T-cell (primary cell): Measurements from ENCODE around the gene ACTL6B. TPM values are rescaled to one million over a fixed set of nuclear protein-coding genes. Genes with fewer than 3 reads are reported as not detected.
"Not testable (repeated sequence)": the region's sequence is repeated elsewhere in the genome, so short reads cannot be mapped to it uniquely, and the experiment has no call there.

Experiments used
- ATAC-seq, 4 experiments: fragments of 200-7000 bp in 3 of 4; fragments of 150-1000 bp in 1 of 4; cut with Tn5 transposase; replicated peaks in 1 of 4; 1 replicate in 3 of 4; 2 replicates in 1 of 4; pipeline ENCODE4 v1.10.0; 2021; ENCODE audit warnings: moderate library complexity in 3 of 4, mild to moderate bottlenecking in 2 of 4, moderate number of reproducible peaks in 1 of 4
- CTCF ChIA-PET, 2 donors: fragments of 300-600 bp; sonication (Branson Sonifier 250); formaldehyde crosslinking; loops; one replicate each; lab custom pipeline; 2022; ENCODE audit warnings: antibody characterized with exemption in 2 of 2; lab: Charles Lee
- POLR2A ChIA-PET, 2 donors: fragments of 300-600 bp; sonication (Branson Sonifier 250); formaldehyde crosslinking; loops; one replicate each; lab custom pipeline; 2022; ENCODE audit warnings: antibody characterized with exemption in 2 of 2; lab: Charles Lee
- DNase-seq, 35 experiments: peaks; one replicate each; pipeline versions ENCODE4 v3.0.0 to v3.0.0-alpha.2; 2013 to 2023
- H3K27ac ChIP-seq: one replicate; pipeline ENCODE4 v1.5.1; 2013; ENCODE audit warnings: low read length
- H3K27me3 ChIP-seq, 2 experiments: replicated peaks in 1 of 2; 1 replicate in 1 of 2; 2 replicates in 1 of 2; pipeline versions ENCODE4 v1.6.1 to v1.7.0; 2013; ENCODE audit warnings: low read length in 1 of 2, mixed read lengths in 1 of 2; ENCODE audit not compliant: control insufficient read depth in 2 of 2, insufficient read depth in 2 of 2; ENCODE audit errors: extremely low read depth in 1 of 2
- H3K36me3 ChIP-seq, 2 donors: 1 replicate in 1 of 2; 2 replicates in 1 of 2; pipeline versions ENCODE4 v1.6.1 to v1.7.0; 2013; ENCODE audit warnings: low read length in 1 of 2; ENCODE audit not compliant: control insufficient read depth in 2 of 2, insufficient read depth in 1 of 2; ENCODE audit errors: extremely low read depth in 1 of 2
- H3K4me1 ChIP-seq, 2 experiments: 1 replicate in 1 of 2; 2 replicates in 1 of 2; pipeline versions ENCODE4 v1.6.1 to v1.7.0; 2013; ENCODE audit warnings: low read length in 2 of 2, mixed read lengths in 1 of 2; ENCODE audit not compliant: insufficient read depth in 2 of 2, control insufficient read depth in 1 of 2; ENCODE audit errors: extremely low read depth in 1 of 2
- H3K4me3 ChIP-seq, 2 donors: 1 replicate in 1 of 2; 2 replicates in 1 of 2; pipeline versions ENCODE4 v1.5.1 to v1.7.0; 2013; ENCODE audit warnings: mild to moderate bottlenecking in 2 of 2, low read length in 1 of 2, moderate library complexity in 1 of 2; ENCODE audit not compliant: control insufficient read depth in 1 of 2; ENCODE audit errors: extremely low read depth in 1 of 2
- H3K9me3 ChIP-seq: 2 replicates; pipeline ENCODE4 v1.7.0; 2013
- H3K27ac Mint-ChIP-seq, 2 donors: one replicate each; pipeline ENCODE4 v1.8.0; 2020 to 2021; ENCODE audit warnings: mild to moderate bottlenecking in 2 of 2, mixed read lengths in 2 of 2
- H3K27me3 Mint-ChIP-seq, 2 donors: one replicate each; pipeline ENCODE4 v1.8.0; 2021 to 2022; ENCODE audit warnings: mixed read lengths in 2 of 2
- H3K36me3 Mint-ChIP-seq: one replicate; pipeline ENCODE4 v1.8.0; 2021; ENCODE audit warnings: mixed read lengths
- H3K4me1 Mint-ChIP-seq, 3 donors: one replicate each; pipeline ENCODE4 v1.8.0; 2020 to 2022; ENCODE audit warnings: mixed read lengths in 3 of 3, mild to moderate bottlenecking in 1 of 3
- H3K4me3 Mint-ChIP-seq, 3 donors: one replicate each; pipeline ENCODE4 v1.8.0; 2020 to 2022; ENCODE audit warnings: mild to moderate bottlenecking in 3 of 3, mixed read lengths in 3 of 3, moderate library complexity in 3 of 3
- H3K9me3 Mint-ChIP-seq, 3 donors: one replicate each; pipeline ENCODE4 v1.8.0; 2020 to 2022; ENCODE audit warnings: mixed read lengths in 3 of 3
- WGBS: methylation state at CpG from one replicate; pipeline ENCODE4 v1.1.5; 2013; ENCODE audit warnings: missing lambda C conversion rate; ENCODE audit not compliant: insufficient coverage; 5-methylcytosine and 5-hydroxymethylcytosine counted together
- total RNA-seq, 35 experiments: library from RNA in 6 of 35; stranded (reverse) in 6 of 35; fragments of 120-200 nt in 1 of 35; gene quantifications; one replicate each; pipeline versions ENCODE4 v1.2.1 to v1.2.4 and lab custom pipeline; 2013 to 2026

The ACTL6B gene
- total RNA-seq, 5 donors from 2014 or later (not counting 1 experiment from before 2014, with no cell fraction given) = not detected

GRCh38 chr7:100673942-100674410, 17.7 kb upstream of the ACTL6B start:
- Mint-ChIP-seq H3K4me3 (peak overlapping the region; percentile 95 to 96 (median 96)), H3K9me3 (no peaks in the 10 kb centered on the region), H3K27ac (peak overlapping the region; percentile 94 to 98), H3K27me3 (peaks cover 0 to 2% of the 10 kb centered on the region in 2 donors), H3K36me3 (peaks cover 12% of the 10 kb centered on the region), H3K4me1 (peaks cover 10 to 26% (median 18%) of the 10 kb centered on the region in 3 donors)
- ChIA-PET POLR2A (no interaction called here), CTCF (no interaction called here)
- DNase-seq = peak in 16 of 35 experiments; percentile 15 to 60 (median 34)
- H3K36me3 ChIP-seq = peaks cover 14 to 28% of the 10 kb centered on the region in 2 donors
- no peaks in the 10 kb centered on the region for H3K9me3 ChIP-seq
- ATAC-seq = peak in 1 of 4 experiments; percentile 0
- no peaks in the 10 kb centered on the region for H3K27me3 ChIP-seq
- peaks cover 2 to 40% of the 10 kb centered on the region in 2 experiments for H3K4me1 ChIP-seq
- WGBS = under 1% methylated on average over 19 of the region's 34 CpGs
- peak overlapping the region; percentile 80 to 85 for H3K4me3 ChIP-seq
- H3K27ac ChIP-seq = peak overlapping the region; percentile 83

GRCh38 chr7:100673302-100673941, 17.2 kb upstream of the ACTL6B start, which contains the start of gene GNB2:
GNB2 (plus strand) TSS chr7:100673740; CDS start chr7:100676266, 2,526 bp downstream.
- peaks cover 2 to 35% of the 10 kb centered on the region in 2 experiments for H3K4me1 ChIP-seq
- POLR2A ChIA-PET = no interaction called here
- H3K4me3 Mint-ChIP-seq = peak within 1 kb of the TSS; percentile 95 to 96 (median 96)
- H3K27ac ChIP-seq = peak within 1 kb of the TSS; percentile 83
- no peaks in the 10 kb centered on the region for H3K27me3 ChIP-seq
- H3K36me3 ChIP-seq = peaks cover 14 to 22% of the 10 kb centered on the region in 2 donors
- peaks cover 9 to 24% (median 16%) of the 10 kb centered on the region in 3 donors for H3K4me1 Mint-ChIP-seq
- H3K36me3 Mint-ChIP-seq = peaks cover 11% of the 10 kb centered on the region
- DNase-seq = peak; percentile 84 to 99 (median 93)
- under 1% methylated on average over 57 of the region's 65 CpGs for WGBS
- H3K9me3 ChIP-seq = no peaks in the 10 kb centered on the region
- peak within 1 kb of the TSS; percentile 80 to 85 for H3K4me3 ChIP-seq
- peaks cover 0 to 2% of the 10 kb centered on the region in 2 donors for H3K27me3 Mint-ChIP-seq
- H3K9me3 Mint-ChIP-seq = no peaks in the 10 kb centered on the region
- ATAC-seq = peak; percentile 53 to 62 (median 58)
- CTCF ChIA-PET = interaction anchor here in 1 of 2 donors (0.6 to 1.0 kb wide), 5 partner anchors 16 to 61 kb away, joined by 3 to 6 read pairs (median 5); partner anchors contain the start of genes MOSPD3 and POP7
- peak within 1 kb of the TSS; percentile 94 to 98 for H3K27ac Mint-ChIP-seq

- Histone ChIP-seq H3K27ac (no peak overlapping the region), H3K27me3 (no peaks in the 10 kb centered on the region), H3K4me3 (no peak overlapping the region), H3K36me3 (peaks cover 3 to 4% of the 10 kb centered on the region in 2 donors), H3K4me1 (peaks cover 2 to 18% of the 10 kb centered on the region in 2 experiments), H3K9me3 (no peaks in the 10 kb centered on the region)
- DNase-seq (no peak), ATAC-seq (no peak)
- WGBS = 93% methylated on average over 10 of the region's 18 CpGs
- H3K4me3 Mint-ChIP-seq = peak overlapping the region in 1 of 3 donors; percentile 96
- no peaks in the 10 kb centered on the region for H3K9me3 Mint-ChIP-seq
- CTCF ChIA-PET = interaction anchor here in 1 of 2 donors (0.6 to 1.5 kb wide), 3 partner anchors 23 to 209 kb away, joined by 3 to 6 read pairs (median 4); partner anchors contain the start of gene MOSPD3
- POLR2A ChIA-PET = interaction anchor here in 1 of 2 donors (0.6 kb wide), 1 partner anchor 139 kb away, joined by 4 read pairs; no protein-coding TSS in a partner anchor
- H3K36me3 Mint-ChIP-seq = peaks cover under 1% of the 10 kb centered on the region
- H3K4me1 Mint-ChIP-seq = peaks cover 4 to 14% (median 9%) of the 10 kb centered on the region in 3 donors
- peaks cover 0 to 4% of the 10 kb centered on the region in 2 donors for H3K27me3 Mint-ChIP-seq
- H3K27ac Mint-ChIP-seq = peak overlapping the region in 1 of 2 donors; percentile 66
Observed at GRCh38 chr7:100671353-100672327, 15.4 kb upstream of the ACTL6B start.

- no peak overlapping the region for H3K27ac ChIP-seq
- 81% methylated on average over 4 of the region's 8 CpGs for WGBS
- peaks cover 0 to 4% of the 10 kb centered on the region in 2 donors for H3K27me3 Mint-ChIP-seq
- peaks cover 0 to 9% (median 5%) of the 10 kb centered on the region in 3 donors for H3K4me1 Mint-ChIP-seq
- no peaks in the 10 kb centered on the region for H3K9me3 ChIP-seq
- H3K4me3 ChIP-seq = no peak overlapping the region
- H3K36me3 Mint-ChIP-seq = no peaks in the 10 kb centered on the region
- no peak for DNase-seq
- POLR2A ChIA-PET = interaction anchor here in 1 of 2 donors (0.6 kb wide), 2 partner anchors 18 to 50 kb away, joined by 3 read pairs; no protein-coding TSS in a partner anchor
- H3K4me3 Mint-ChIP-seq = no peak overlapping the region
- CTCF ChIA-PET = interaction anchor here in 1 of 2 donors (1.5 kb wide), 1 partner anchor 58 kb away, joined by 6 read pairs; the partner anchor contains the start of gene MOSPD3
- no peak for ATAC-seq
- peaks cover 0 to 7% of the 10 kb centered on the region in 2 experiments for H3K27me3 ChIP-seq
- H3K36me3 ChIP-seq = no peaks in the 10 kb centered on the region
- H3K4me1 ChIP-seq = peaks cover 0 to 10% of the 10 kb centered on the region in 2 experiments
- no peak overlapping the region for H3K27ac Mint-ChIP-seq
- no peaks in the 10 kb centered on the region for H3K9me3 Mint-ChIP-seq
Observed at GRCh38 chr7:100670074-100670473, 13.8 kb upstream of the ACTL6B start.

- H3K9me3 ChIP-seq, CTCF ChIA-PET, H3K27me3 Mint-ChIP-seq, H3K27me3 ChIP-seq, DNase-seq, H3K36me3 ChIP-seq, H3K27ac ChIP-seq, ATAC-seq, H3K9me3 Mint-ChIP-seq, POLR2A ChIA-PET, H3K36me3 Mint-ChIP-seq, H3K4me3 Mint-ChIP-seq, H3K27ac Mint-ChIP-seq, H3K4me1 Mint-ChIP-seq, H3K4me3 ChIP-seq: not testable (repeated sequence)
- H3K4me1 ChIP-seq = peaks cover 0 to 10% of the 10 kb centered on the region in 2 experiments
- 95% methylated on average over 4 of the region's 12 CpGs for WGBS
Observed at GRCh38 chr7:100669106-100669505, 12.9 kb upstream of the ACTL6B start.
